ENCODE measurements around the gene SMIM10L2A. TPM values are rescaled to one million over a fixed set of nuclear protein-coding genes. Genes with fewer than 3 reads are reported as not detected.

SMIM10L2A gene
- total RNA-seq, 1 experiment from 2014 or later, result 0.73 TPM

DNA sequence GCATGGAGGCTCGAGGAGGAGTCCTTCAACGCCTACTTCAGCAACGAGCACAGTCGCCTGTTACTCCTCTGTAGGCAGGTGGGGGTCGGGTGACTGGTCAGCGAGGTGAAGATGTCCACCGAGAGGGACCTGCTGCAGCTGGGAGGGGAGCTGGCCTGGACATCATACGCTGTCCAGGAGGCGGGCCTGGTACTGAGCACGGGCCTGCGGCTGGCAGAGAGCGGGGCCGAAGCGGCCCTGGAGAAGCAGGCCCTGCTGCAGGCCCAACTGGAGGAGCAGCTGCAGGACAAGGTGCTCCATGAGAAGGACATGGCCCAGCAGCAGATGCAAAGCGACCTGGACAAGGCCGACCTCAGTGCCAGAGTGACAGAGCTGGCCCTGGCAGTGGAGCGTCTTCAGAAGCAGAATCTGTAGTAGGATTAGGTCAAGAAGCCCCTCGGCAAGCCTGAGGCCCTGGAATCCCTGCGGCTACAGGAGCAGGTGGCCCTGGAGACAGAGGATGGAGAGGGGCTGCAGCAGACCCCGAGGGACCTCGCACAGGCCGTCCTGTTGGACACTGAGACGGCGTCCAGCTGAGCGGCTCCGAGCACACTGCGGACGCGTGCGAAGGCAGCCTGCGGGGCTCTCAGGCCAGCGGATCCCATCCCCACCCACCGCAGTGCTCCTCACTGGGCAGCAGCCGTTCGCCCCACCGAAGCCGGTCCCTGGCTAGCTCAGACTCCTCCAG is 11.9 kb downstream of the SMIM10L2A start:
- no peak for ATAC-seq
- no peak overlapping the region for H3K4me3 ChIP-seq (ENCODE audit: low read length)
- intact Hi-C loops (cut with micrococcal nuclease), result no loop called here
- ChIA-PET POLR2A (ENCODE audit: unreplicated experiment) (no interaction called here), CTCF (interaction anchor here (0.6 kb wide), 1 partner anchor 56 kb away, joined by 3 read pairs; no protein-coding TSS in a partner anchor)
- BruUV-seq (replicated peaks), result no TSS peak
- no peak overlapping the region for H3K27ac ChIP-seq (ENCODE audit: low read length)
- H3K9me3 ChIP-seq (ENCODE audit: low read length), result no peaks in the 10 kb centered on the region
- H2AFZ ChIP-seq (ENCODE audit: low read length), result no peak overlapping the region
- no peak overlapping the region for H3K4me2 ChIP-seq (ENCODE audit: low read length)
- TF ChIP-seq EZH2phosphoT487 (IDR thresholded peaks at IDR 0.05; ENCODE audit: borderline replicate concordance, low read length), result no peak
- no peak for TF ChIP-seq EZH2 (IDR thresholded peaks at IDR 0.05; ENCODE audit: low read length, unreplicated experiment)
- TF ChIP-seq, protein P1, sequence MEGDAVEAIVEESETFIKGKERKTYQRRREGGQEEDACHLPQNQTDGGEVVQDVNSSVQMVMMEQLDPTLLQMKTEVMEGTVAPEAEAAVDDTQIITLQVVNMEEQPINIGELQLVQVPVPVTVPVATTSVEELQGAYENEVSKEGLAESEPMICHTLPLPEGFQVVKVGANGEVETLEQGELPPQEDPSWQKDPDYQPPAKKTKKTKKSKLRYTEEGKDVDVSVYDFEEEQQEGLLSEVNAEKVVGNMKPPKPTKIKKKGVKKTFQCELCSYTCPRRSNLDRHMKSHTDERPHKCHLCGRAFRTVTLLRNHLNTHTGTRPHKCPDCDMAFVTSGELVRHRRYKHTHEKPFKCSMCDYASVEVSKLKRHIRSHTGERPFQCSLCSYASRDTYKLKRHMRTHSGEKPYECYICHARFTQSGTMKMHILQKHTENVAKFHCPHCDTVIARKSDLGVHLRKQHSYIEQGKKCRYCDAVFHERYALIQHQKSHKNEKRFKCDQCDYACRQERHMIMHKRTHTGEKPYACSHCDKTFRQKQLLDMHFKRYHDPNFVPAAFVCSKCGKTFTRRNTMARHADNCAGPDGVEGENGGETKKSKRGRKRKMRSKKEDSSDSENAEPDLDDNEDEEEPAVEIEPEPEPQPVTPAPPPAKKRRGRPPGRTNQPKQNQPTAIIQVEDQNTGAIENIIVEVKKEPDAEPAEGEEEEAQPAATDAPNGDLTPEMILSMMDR (conservative IDR thresholded peaks at IDR 0.05; ENCODE audit: low read depth, low read length), result no peak
- H3K79me2 ChIP-seq (ENCODE audit: low read length), result no peaks in the 10 kb centered on the region
- no peaks in the 10 kb centered on the region for H3K27me3 ChIP-seq (ENCODE audit: low read length)
- H3F3A ChIP-seq (ENCODE audit: low read length, unreplicated experiment), result no peaks in the 10 kb centered on the region
- no peak overlapping the region for H3K9ac ChIP-seq (ENCODE audit: low read length)
- no peaks in the 10 kb centered on the region for H4K20me1 ChIP-seq (ENCODE audit: low read length)
- H3K4me1 ChIP-seq (ENCODE audit: insufficient read depth, low read length), result no peaks in the 10 kb centered on the region
- no peaks in the 10 kb centered on the region for H3K9me2 ChIP-seq (replicated peaks; ENCODE audit: low read length)
- DNase-seq, result no peak
- no peaks in the 10 kb centered on the region for H3K36me3 ChIP-seq (ENCODE audit: low read depth, low read length)

DNA sequence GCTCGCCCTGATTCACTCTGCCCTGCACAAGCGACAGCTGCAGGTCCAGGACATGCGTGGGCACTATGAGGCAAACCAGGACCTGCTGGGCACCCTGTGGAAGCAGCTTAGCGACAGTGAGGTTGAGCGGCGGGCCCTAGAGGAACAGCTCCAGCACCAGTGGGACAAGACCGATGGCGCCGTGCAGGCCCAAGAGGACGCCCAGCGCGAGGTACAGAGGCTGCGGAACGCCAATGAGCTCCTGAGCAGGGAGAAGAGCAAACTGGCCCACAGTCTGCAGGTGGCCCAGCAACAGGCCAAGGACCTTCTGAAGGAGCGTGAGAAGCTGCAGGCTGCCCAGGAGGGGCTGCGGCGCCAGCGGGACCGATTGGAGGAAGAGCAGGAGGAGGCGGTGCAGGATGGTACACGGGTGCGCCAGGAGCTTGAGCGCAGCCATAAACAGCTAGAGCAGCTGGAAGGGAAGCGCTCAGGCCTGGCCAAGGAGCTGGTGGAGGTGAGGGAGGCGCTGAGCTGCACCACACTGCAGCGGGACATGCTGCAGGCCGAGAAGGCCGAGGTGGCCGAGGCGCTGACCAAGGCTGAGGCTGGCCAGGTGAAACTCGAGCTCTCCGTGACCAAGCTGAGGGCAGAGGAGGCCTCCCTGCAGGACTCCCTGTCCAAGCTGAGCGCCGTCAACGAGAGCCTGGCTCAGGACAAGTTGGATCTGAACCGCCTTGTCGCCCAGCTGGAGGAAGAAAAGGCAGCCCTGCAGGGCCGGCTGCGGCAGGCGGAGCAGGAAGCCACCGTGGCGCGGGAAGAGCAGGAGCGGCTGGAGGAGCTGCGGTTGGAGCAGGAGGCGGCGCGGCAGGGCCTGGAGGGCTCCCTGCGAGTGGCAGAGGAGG is 12.8 kb downstream of the SMIM10L2A start:
- no peak for ATAC-seq
- Histone ChIP-seq H4K20me1 (ENCODE audit: low read length) (no peaks in the 10 kb centered on the region), H3K9ac (ENCODE audit: low read length) (no peak overlapping the region), H3K36me3 (ENCODE audit: low read depth, low read length) (no peaks in the 10 kb centered on the region), H3K9me3 (ENCODE audit: low read length) (no peaks in the 10 kb centered on the region), H3F3A (ENCODE audit: low read length, unreplicated experiment) (no peaks in the 10 kb centered on the region), H3K4me3 (ENCODE audit: low read length) (no peak overlapping the region), H3K4me2 (ENCODE audit: low read length) (no peak overlapping the region), H3K9me2 (replicated peaks; ENCODE audit: low read length) (no peaks in the 10 kb centered on the region), H3K79me2 (ENCODE audit: low read length) (no peaks in the 10 kb centered on the region), H3K27me3 (ENCODE audit: low read length) (no peaks in the 10 kb centered on the region), H3K27ac (ENCODE audit: low read length) (no peak overlapping the region), H2AFZ (ENCODE audit: low read length) (no peak overlapping the region), H3K4me1 (ENCODE audit: insufficient read depth, low read length) (no peaks in the 10 kb centered on the region)
- no peak for TF ChIP-seq EZH2phosphoT487 (IDR thresholded peaks at IDR 0.05; ENCODE audit: borderline replicate concordance, low read length)
- TF ChIP-seq, protein P1 (conservative IDR thresholded peaks at IDR 0.05; ENCODE audit: low read depth, low read length), result no peak
- no peak for TF ChIP-seq EZH2 (IDR thresholded peaks at IDR 0.05; ENCODE audit: low read length, unreplicated experiment)
- intact Hi-C loops (cut with micrococcal nuclease), result no loop called here
- ChIA-PET POLR2A (ENCODE audit: unreplicated experiment) (interaction anchor here (0.6 kb wide), 1 partner anchor 744 kb away, joined by 3 read pairs; no protein-coding TSS in a partner anchor), CTCF (interaction anchor here (0.6 kb wide), 1 partner anchor 55 kb away, joined by 3 read pairs; no protein-coding TSS in a partner anchor)
- BruUV-seq (replicated peaks), result no TSS peak
- no peak for DNase-seq
